Measurements from ENCODE around the gene MKNK1.
A peak's percentile ranks its signal among the peaks of the same experiment; 100 is the strongest.

MKNK1 gene

DNA sequence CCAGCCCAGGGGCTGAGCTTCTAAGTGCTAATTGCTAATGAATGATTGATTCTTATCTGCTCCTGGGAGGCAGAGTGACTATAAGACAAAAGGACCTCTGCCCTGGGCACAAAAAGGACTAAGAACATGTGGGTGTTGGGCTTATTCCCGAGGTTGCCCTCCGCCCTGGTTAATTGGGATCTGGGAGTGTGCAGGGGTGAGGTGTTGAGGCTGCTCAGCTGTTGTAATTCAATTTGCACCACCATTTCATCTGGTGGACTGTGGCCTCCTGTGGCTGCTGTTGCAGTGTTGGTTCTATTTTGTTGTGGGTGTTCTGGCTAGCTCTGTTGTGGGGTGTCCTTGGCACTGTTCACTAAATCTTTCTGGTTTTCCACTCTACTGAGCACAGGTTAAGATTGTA, 65.9 kb downstream of the MKNK1 start:
- TF ChIP-seq CTCF (IDR thresholded peaks at IDR 0.05; ENCODE audit: low read depth, low read length, poor library complexity, severe bottlenecking) (no peak), EZH2phosphoT487 (IDR thresholded peaks at IDR 0.05; ENCODE audit: borderline replicate concordance, low read length) (no peak)
- Histone ChIP-seq H3K9me3 (ENCODE audit: control insufficient read depth, insufficient read depth, low read length) (no peaks in the 10 kb centered on the region), H3F3A (ENCODE audit: control insufficient read depth, insufficient read depth) (no peaks in the 10 kb centered on the region), H3K4me3 (ENCODE audit: low read length) (no peak overlapping the region), H3K4me1 (ENCODE audit: control insufficient read depth, low read length) (no peaks in the 10 kb centered on the region), H3K27me3 (ENCODE audit: control insufficient read depth, low read length) (peaks cover 22% of the 10 kb centered on the region), H3K4me2 (ENCODE audit: low read length) (no peak overlapping the region), H3K79me2 (ENCODE audit: control insufficient read depth, low read length) (no peaks in the 10 kb centered on the region), H4K20me1 (ENCODE audit: control insufficient read depth, insufficient read depth, low read depth, low read length) (no peaks in the 10 kb centered on the region), H3K27ac (ENCODE audit: low read depth, low read length) (no peak overlapping the region), H3K36me3 (ENCODE audit: control insufficient read depth, low read length) (no peaks in the 10 kb centered on the region), H3K9me2 (replicated peaks; ENCODE audit: control insufficient read depth, low read length) (no peaks in the 10 kb centered on the region)

GRCh38 chr1:46537651-46538050, 66.4 kb downstream of the MKNK1 start:
- H3K4me3 ChIP-seq (ENCODE audit: low read length) = no peak overlapping the region
- no peaks in the 10 kb centered on the region for H3K79me2 ChIP-seq (ENCODE audit: control insufficient read depth, low read length)
- no peaks in the 10 kb centered on the region for H3K9me3 ChIP-seq (ENCODE audit: control insufficient read depth, insufficient read depth, low read length)
- H3K4me1 ChIP-seq (ENCODE audit: control insufficient read depth, low read length) = no peaks in the 10 kb centered on the region
- peaks cover 24% of the 10 kb centered on the region for H3K27me3 ChIP-seq (ENCODE audit: control insufficient read depth, low read length)
- H3F3A ChIP-seq (ENCODE audit: control insufficient read depth, insufficient read depth) = no peaks in the 10 kb centered on the region
- H4K20me1 ChIP-seq (ENCODE audit: control insufficient read depth, insufficient read depth, low read depth, low read length) = no peaks in the 10 kb centered on the region
- no peaks in the 10 kb centered on the region for H3K36me3 ChIP-seq (ENCODE audit: control insufficient read depth, low read length)
- H3K9me2 ChIP-seq (replicated peaks; ENCODE audit: control insufficient read depth, low read length) = no peaks in the 10 kb centered on the region
- no peak overlapping the region for H3K4me2 ChIP-seq (ENCODE audit: low read length)
- H3K27ac ChIP-seq (ENCODE audit: low read depth, low read length) = no peak overlapping the region
- TF ChIP-seq CTCF (IDR thresholded peaks at IDR 0.05; ENCODE audit: low read depth, low read length, poor library complexity, severe bottlenecking) (no peak), EZH2phosphoT487 (IDR thresholded peaks at IDR 0.05; ENCODE audit: borderline replicate concordance, low read length) (no peak)

DNA sequence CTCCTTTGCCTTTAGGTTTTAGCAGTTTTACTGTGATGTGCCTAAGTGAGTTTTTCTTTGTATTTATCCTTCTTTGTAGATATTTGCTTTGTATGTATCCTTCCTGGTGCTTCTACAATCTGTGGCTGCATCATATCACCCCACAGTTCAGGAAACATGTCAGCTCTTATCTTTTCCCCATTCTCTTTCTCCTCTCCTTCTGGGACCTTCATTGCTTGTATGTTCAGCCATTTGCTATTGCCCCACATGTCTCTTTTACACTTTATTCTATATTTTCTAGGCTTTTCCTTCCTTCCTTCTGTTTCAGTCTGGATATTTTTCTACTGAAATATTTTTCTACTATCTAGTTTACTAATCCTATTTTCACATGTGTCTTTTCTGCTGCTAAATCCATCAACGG, 67.5 kb downstream of the MKNK1 start:
- Histone ChIP-seq H3K27me3 (ENCODE audit: control insufficient read depth, low read length) (peaks cover 35% of the 10 kb centered on the region), H3K36me3 (ENCODE audit: control insufficient read depth, low read length) (no peaks in the 10 kb centered on the region), H3K9me3 (ENCODE audit: control insufficient read depth, insufficient read depth, low read length) (no peaks in the 10 kb centered on the region), H3K79me2 (ENCODE audit: control insufficient read depth, low read length) (no peaks in the 10 kb centered on the region), H3K4me1 (ENCODE audit: control insufficient read depth, low read length) (no peaks in the 10 kb centered on the region), H3F3A (ENCODE audit: control insufficient read depth, insufficient read depth) (no peaks in the 10 kb centered on the region), H3K4me3 (ENCODE audit: low read length) (no peak overlapping the region), H3K27ac (ENCODE audit: low read depth, low read length) (no peak overlapping the region), H3K9me2 (replicated peaks; ENCODE audit: control insufficient read depth, low read length) (no peaks in the 10 kb centered on the region), H3K4me2 (ENCODE audit: low read length) (no peak overlapping the region), H4K20me1 (ENCODE audit: control insufficient read depth, insufficient read depth, low read depth, low read length) (no peaks in the 10 kb centered on the region)
- no peak for TF ChIP-seq EZH2phosphoT487 (IDR thresholded peaks at IDR 0.05; ENCODE audit: borderline replicate concordance, low read length)
- no peak for TF ChIP-seq CTCF (IDR thresholded peaks at IDR 0.05; ENCODE audit: low read depth, low read length, poor library complexity, severe bottlenecking)

DNA sequence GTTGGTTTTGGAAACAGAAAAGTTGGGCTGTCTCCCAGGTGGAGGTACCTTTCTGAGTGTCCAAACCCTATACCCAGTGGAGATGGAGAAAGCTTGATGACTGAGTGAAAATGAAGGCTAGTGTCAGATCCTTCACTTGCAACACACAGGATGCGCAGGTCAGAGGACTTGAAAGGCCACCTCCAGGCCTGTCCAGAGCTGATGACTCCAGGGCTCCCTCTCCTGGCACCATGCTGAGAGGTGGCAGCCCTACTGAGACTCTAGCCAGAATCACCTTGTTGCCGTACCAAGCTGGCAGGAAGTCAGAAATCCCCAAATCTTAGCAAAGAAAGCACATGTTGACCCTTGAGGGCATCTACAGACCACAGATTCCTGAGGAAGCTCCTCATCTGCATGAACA, 69.0 kb downstream of the MKNK1 start:
- Histone ChIP-seq H3K27ac (ENCODE audit: low read depth, low read length) (no peak overlapping the region), H3K4me3 (ENCODE audit: low read length) (no peak overlapping the region), H3K27me3 (ENCODE audit: control insufficient read depth, low read length) (peaks cover 41% of the 10 kb centered on the region)

More for the DNA sequence above, 69.0 kb downstream of the MKNK1 start:
- Histone ChIP-seq H4K20me1 (ENCODE audit: control insufficient read depth, insufficient read depth, low read depth, low read length) (no peaks in the 10 kb centered on the region), H3K4me2 (ENCODE audit: low read length) (no peak overlapping the region), H3K9me2 (replicated peaks; ENCODE audit: control insufficient read depth, low read length) (no peaks in the 10 kb centered on the region), H3K36me3 (ENCODE audit: control insufficient read depth, low read length) (no peaks in the 10 kb centered on the region), H3K79me2 (ENCODE audit: control insufficient read depth, low read length) (no peaks in the 10 kb centered on the region), H3K4me1 (ENCODE audit: control insufficient read depth, low read length) (no peaks in the 10 kb centered on the region), H3K9me3 (ENCODE audit: control insufficient read depth, insufficient read depth, low read length) (no peaks in the 10 kb centered on the region), H3F3A (ENCODE audit: control insufficient read depth, insufficient read depth) (no peaks in the 10 kb centered on the region)
- no peak for TF ChIP-seq EZH2phosphoT487 (IDR thresholded peaks at IDR 0.05; ENCODE audit: borderline replicate concordance, low read length)
- peak; percentile 63 for TF ChIP-seq CTCF (IDR thresholded peaks at IDR 0.05; ENCODE audit: low read depth, low read length, poor library complexity, severe bottlenecking)

Measured in DOHH2 (cell line).